HG02852 (cell line): ENCODE measurements around the gene BIN1.

Experiments
- ATAC-seq: cut with Tn5 transposase; IDR thresholded peaks from one replicate; pipeline ENCODE4 v1.9.1; 2021; ENCODE audit warnings: mild to moderate bottlenecking, moderate library complexity; ENCODE audit not compliant: unreplicated experiment

Gene BIN1

DNA sequence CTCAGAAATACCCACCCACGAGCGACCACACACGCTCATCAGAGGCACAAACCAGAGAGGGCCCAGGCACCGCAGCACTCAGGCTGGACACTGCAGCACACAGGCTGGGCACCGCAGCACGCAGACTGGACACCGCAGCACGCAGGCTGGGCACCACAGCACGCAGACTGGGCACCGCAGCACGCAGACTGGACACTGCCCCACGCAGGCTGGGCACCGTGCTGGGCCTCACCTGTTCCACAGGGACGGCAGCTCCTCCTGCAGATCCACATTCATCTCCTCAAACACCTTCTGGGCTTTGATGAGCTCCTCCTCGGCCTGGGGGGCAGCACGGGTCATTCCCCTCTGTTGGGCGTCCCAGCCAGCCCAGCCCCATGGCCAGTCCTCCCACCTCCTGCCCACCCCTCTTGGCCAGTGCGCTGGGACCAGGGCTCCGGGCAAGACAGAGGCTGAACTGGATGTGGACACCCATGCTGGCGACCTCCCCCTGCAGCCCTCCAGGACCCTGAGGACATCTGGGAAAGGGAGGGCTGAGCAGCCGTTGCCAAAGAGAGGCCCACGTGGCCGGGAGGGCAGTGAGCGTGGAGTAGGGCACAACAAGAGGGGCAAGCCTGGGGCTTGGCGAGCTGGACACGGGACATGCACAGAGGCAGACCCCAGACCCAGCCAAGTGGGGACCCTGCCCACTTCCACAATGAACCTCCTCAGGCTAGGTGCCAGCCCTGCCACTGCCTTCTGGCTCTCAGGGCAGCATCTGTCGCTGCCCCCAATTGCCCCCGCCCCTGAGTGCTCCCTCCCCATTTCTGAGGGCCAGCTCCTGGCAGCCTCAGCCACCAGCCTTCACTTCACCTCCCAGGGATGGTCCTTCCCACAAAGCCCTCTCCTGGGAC, 43.0 kb downstream of the BIN1 start:
- no peak for ATAC-seq

DNA sequence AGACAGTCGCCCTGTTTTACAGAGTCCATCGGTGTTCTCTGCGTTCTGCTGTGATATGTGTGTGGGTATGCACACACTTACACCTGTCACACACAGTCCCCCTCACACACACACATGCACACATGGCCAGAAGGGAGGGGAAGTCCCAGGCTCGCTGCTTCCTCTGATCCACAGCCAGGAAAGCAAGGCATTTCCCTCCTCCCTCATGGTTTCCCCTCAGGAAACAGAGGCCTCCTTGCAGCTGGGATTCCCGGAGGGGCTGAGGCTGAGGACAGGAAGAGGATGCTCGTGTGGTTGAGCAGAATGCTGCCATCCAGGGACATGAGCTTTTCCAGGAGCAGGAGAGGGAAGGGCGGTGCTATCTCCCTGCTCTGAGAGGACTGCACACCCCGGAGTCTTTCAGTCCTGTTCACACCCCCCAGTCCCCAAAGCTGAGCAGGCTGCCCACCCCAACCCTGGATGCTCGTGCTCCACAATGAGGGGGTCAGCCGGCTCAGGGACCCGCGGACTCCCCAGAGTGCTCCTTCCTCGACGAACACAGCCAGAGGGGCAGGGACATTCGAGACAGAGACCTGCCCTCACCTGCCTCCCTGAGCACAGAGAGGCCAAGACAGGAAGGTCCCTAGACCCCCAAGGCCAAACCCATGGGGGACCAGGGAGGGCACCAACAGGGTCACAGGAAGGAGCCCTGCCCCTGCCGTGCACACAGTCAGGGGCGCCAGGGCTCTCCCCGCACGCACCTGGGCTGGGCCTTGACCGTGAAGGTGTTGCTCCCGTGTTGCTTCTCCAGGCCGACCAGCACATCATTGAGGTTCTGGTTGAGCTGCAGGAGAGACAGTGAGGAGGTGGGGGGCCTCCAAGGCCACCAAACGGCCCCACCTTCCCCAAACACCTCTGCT, 45.3 kb downstream of the BIN1 start:
- no peak for ATAC-seq

GRCh38 chr2:127060264-127060945, 46.5 kb downstream of the BIN1 start:
- ATAC-seq = no peak

- ATAC-seq = no peak
Measured at GRCh38 chr2:127059559-127059958, 47.4 kb downstream of the BIN1 start.

- ATAC-seq = no peak
Measured at GRCh38 chr2:127058954-127059252, 48.1 kb downstream of the BIN1 start.

- no peak for ATAC-seq
Measured at GRCh38 chr2:127058246-127058953, 48.6 kb downstream of the BIN1 start.

DNA sequence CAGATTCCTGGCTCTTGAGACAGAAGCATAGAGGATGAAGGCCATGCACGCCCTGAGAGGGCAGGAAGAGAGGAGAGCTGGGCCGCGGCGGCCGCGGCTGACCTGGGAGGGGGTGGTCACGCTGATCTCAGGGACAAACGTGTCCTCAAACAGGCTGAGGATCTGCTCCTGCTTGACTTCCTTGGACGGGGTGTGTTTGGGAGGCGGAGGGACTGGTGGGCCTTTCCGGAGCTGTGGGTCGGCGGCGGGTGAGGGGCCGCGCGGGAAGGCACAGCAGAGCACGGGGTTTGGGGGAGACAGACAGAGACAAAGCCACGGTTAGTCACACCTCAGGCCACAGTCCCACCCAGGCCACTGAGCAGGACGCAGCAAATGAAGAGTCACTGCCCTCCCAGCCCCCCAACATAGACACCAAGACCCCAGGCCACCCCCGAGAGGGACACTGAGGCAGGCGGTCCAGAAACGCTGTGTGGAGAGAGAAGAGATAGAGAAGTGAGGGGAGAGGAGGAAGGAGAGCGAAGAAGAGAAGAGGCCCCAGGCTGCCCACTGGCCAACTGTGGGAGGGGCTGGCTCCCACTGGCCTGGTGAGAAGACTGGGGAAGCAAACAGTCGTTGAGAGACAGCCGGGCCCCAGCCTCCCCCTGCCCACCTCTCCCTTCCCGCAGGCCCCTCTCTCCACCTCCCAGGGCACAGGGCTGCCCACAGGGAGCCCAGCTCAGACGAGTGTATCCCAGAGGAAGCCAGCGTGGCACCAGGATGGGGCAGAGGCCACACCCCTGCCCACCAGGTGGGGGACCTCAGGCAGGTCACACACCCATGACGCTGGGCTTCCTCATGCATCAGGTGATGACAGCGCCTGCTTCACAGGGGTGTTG, 49.3 kb downstream of the BIN1 start:
- no peak for ATAC-seq

DNA sequence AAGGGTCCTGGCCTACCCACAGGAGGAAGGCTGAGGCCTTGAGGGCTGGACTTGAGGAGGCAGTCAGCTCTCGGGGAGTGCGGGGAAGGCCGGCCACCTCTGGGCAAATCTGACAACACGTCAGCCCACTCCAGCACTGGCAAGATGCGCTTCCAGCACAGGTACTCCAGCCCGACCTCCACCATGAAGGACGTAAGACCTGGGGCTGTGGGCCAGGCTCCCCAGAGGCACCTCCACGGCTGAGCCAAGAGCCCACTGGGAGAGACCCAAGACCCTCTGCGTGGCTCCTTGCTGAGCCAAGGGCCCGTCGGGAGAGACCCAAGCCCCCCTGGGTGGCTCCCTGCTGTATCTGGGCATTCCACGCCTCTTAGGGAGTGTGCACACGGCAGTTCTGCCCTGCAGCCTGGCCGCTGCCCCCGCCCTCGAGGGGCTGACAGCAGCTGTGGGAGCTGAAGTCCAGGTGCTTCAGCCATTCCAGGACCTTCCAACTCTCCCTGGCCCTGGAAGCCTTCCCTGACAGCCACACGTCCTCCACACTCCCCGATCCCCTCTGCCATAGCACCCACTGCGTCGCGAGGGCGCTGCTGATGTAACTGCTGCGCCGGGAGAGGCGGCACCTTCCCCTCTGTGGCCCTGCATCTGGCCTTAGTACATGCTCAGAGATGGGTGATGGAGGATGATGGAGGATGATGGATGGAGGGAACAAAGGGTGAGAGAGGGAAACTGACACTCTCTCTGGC, 50.2 kb downstream of the BIN1 start:
- ATAC-seq = no peak

DNA sequence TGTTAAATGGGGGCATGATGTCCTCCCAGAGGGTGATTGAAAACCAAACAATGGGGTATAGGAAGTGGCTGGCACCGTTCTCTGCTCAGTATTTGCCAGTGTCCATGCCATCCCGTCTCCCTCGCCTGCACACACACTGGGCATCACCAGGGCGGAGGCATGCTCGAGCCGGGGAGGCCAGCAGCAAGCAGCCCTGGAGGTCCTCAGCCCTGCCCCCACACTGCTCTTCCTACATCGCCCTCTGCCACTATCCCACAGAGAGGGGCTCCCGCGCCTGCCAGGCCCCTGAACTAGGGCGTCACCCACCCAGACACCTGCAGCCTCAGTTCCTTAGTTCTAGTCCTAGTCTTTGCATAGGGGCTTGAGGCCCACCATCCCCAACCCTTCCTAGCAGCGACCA, 50.9 kb downstream of the BIN1 start:
- no peak for ATAC-seq

DNA sequence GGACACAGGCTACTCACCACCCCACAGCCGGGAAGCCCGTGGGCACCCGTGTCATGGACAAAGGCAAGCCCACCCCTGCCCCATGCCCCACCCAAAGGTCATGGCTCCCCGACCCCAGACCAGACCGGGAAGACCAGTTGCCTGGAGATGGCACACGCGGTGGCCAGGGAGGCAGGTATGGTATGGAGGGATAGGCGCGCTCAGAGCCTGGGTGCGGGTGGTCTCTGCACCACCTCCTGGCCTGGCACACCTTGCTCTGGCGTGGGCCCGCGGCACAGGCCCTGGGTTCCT, 51.2 kb downstream of the BIN1 start:
- no peak for ATAC-seq

GRCh38 chr2:127054996-127055785, 51.8 kb downstream of the BIN1 start:
- no peak for ATAC-seq

- no peak for ATAC-seq
Measured at GRCh38 chr2:127054604-127054930, 52.4 kb downstream of the BIN1 start.

DNA sequence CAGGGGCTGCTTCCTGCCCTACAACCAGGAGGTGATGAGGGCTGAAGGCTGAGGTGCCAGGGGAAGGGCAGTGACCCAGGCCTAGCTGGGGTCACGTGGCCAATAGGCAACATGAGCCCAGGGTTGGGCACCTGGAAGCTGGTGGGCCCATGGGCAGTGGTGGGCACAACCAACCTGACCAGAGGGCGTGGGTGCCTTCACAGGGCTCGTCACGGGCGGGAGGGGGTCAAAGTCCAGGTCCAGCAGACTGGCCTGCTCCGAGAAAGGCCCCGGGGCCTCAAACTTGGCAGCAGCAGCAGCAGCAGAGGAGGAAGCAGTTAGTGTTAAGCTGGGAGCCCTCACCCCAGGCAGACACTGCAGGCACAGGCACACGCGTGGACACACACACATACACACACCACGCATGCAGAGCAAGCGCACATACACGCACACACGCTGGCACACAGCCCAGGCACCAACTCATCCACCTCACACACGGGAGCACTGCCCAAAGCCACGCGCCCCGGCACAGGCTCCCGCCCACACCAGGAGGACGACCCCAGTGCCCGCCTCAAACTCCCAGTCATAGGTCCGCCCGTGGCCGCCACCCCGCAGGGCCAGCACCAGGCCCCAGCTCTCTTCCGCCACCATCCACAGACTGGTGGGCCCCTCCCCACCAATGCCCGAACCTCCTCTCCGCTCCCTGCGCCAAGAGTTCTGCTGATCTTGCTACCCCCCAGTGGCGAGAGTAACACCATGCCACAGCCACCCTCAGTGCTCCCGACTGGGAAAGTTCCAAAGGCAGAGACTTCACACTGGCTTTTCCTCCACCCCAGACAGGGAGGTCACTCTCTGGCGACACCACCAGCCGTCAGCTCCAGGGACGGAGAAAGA, 53.0 kb downstream of the BIN1 start:
- no peak for ATAC-seq

DNA sequence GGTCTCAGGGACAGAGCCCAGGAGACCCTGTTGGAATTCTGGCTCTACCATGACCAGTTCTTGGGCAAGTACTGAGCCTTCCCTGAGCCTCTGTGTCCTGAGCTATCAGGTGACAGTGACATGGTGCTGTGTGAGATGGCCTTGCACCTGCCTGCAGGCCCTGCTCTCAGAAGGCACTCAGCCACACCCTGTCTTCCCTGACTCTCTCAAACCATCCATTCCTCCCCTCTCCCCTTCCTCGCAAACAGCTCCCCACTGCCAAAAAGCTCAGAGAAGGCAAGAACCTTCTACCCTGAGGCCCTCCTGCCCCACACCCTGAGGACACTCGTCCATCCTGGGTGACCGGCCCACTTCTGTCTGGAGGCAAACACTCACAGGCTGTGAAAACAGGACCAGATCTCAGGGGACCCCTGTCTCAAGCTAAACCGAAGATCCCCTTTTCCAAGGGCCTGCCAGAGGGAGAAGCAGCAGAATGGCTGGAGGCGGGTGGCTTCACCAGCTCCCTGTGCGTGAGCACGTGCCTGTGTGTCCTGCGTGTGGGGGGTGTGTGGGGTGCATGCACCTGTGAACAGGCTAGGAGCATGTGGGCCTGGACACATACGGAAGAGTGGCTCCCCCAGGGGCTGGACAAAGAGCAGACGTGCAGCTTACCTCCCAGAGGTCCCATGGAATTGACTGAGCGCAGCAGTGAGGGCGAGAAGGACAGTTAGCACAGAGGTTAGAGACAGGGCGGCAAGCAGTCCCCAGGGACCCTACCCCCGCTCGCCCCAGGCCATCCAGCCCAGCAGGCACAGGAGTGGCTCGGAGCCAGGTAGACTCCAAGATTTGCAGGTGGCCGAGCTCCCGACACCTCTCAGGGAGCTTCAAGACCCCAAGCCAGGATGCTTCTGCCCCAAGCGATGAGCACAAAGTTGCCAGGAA, 53.9 kb downstream of the BIN1 start:
- no peak for ATAC-seq

- ATAC-seq = no peak
Measured at GRCh38 chr2:127052057-127052770, 54.7 kb downstream of the BIN1 start.
